GM12874 (cell line): ENCODE measurements around the gene DIP2C.

Experiments used
- CTCF ChIP-seq: IDR thresholded peaks from 2 replicates; pipeline ENCODE4 v1.5.1; 2011; ENCODE audit warnings: low read depth, mild to moderate bottlenecking, control low read depth, low read length, moderate library complexity; ENCODE audit not compliant: insufficient read depth

Gene DIP2C

DNA sequence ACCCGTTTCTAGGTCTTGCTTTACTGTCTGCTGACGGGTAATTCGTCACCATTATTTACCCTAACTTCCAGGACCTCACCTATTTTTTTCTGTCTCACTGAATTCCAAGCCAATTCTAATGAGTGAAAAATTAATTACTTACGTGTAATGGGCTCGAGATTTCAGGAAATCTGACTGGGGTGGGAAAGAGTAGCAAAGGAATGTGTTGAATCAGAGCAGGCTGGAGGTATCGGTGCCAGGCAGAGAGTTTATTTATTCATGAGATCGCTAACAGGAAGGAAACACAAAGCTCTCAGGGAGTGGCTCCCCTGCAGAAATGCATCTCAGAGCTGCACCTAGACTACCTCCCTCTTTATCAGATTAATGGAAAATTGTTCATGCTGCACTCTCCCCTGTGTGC, 4.0 kb upstream of the DIP2C start:
- TF ChIP-seq CTCF: no peak

DNA sequence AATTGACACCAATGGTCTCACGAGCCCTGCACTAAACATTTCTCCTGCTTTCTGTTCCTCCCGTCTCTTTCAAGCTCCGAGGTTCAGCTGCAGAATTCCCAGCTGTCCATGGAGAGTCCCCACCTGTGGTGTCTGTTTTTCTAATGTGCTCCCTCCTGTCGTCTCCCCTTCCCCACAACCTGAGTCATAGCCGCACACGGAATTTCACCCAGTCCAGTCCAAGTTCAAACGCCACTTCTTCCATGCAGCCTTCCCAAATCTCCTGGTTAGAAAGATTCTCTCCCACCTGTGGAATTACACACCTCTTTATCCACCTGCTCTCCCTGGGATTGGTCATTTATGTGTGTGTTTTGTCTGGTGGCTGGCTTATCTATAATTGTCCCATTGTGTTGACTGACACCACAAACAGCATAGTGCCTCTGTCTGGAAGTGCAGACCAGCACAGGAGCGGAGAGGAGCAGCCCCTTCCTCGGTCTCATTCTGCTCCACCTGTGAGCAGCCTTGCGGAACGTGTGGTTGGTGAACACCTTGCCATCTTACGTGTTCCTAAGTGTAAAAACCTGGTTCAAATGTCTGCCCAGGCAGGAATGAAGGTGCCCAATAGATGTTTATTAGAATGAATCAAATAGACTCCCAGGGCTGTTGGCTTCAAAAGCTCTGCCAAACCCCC, 3.3 kb upstream of the DIP2C start:
- TF ChIP-seq CTCF: no peak

DNA sequence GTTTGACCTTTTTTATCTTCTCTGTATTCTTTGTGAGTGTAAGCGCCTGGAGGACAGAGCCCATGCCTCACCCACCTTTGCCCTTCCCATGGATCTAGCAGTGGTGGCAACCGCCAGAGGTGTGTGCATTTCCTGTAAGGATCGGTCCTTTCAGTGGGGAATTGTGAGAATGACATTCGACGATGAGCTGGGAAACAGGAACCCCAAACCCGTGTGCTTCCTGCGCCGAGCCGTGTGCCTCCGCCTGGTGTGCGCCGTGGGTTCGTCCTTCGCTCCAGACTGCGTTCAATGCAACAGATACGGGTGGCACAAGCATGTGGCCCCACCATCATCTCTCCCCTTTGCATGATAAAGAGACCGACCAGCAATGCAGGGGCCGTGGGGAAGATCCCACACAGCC, 1.7 kb upstream of the DIP2C start:
- no peak for TF ChIP-seq CTCF

DNA sequence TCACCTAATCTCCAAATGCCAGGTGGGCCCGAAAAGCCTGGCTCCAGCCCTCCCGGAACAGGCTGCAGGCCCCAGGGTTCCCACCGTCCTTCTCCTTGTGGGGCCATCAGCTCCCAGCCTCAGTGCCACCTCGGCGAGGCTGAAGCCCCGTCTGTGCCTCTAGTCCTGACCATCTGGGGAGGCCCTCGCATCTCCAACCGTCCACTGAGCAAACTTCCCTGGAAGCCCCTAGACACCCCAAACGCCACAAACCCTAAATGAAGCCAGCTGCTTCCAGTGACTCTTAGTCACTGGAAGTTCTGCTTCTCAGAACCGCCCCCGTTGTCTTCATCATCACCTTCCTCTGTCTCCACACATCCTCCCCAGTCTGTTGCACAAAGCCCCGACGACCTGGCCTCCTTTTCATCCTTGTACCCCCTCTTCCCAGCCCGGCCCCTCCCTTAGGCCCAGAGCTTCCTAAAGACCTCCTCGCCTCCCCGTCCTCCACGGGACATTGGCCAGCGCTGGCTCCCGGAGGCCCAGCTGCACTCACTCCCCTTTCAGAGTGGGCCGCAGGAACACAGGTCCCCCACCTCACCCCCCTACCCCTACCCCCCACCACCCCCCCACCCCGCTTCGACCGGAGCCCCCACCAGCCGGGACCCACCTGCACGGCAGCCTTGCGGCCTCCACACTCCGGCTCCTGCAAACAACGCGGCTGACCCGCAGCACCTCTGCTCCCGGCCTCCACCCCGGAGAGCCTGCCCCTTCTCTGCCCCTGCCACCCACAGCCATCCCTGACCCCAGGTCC, 1.1 kb upstream of the DIP2C start:
- TF ChIP-seq CTCF: no peak

DNA sequence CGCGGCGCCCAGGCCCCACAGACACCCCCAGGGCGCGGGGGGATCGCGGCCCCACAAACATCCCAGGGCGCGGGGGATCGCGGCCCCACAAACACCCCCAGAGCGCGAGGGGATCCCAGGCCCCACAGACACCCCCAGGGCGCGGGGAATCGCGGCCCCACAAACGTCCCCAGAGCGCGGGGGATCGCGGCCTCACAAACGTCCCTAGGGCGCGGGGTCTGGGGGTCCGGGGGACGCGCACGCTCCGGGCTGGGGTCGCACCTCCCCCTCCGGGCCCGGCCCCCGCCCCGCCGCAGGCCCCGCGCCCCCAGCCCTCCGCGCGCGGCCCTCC, 382 bp downstream of the DIP2C start:
- no peak for TF ChIP-seq CTCF

GRCh38 chr10:688312-689120, 952 bp downstream of the DIP2C start:
- TF ChIP-seq CTCF: no peak

GRCh38 chr10:687583-688311, 1.7 kb downstream of the DIP2C start:
- no peak for TF ChIP-seq CTCF
